IMR-90 (cell line): ENCODE results near the gene KLHL33. TPM values are rescaled to one million over a fixed set of nuclear protein-coding genes. Genes with fewer than 3 reads are reported as not detected.

Source experiments
- ATAC-seq: fragments of 200-7000 bp; cut with Tn5 transposase; 2 replicates; pipeline ENCODE4 v1.9.1; 2020; ENCODE audit warnings: low read depth, mild to moderate bottlenecking, moderate library complexity
- BruUV-seq: library from RNA; stranded (reverse); fragments of 400-500 nt; replicated peaks from 2 replicates; lab custom pipeline; 2021; lab: Mats Ljungman, UMichigan
- CTCF ChIA-PET: fragments of 300-600 bp; formaldehyde crosslinking; extraction: SDS; loops from one replicate; lab custom pipeline; 2021; ENCODE audit warnings: antibody characterized with exemption; lab: Yijun Ruan, JAX
- POLR2A ChIA-PET: fragments of 300-600 bp; sonication (Branson Sonifier 250); formaldehyde crosslinking; loops from one replicate; lab custom pipeline; 2022; ENCODE audit warnings: antibody characterized with exemption; ENCODE audit not compliant: unreplicated experiment; lab: Charles Lee
- DNase-seq: peaks from one replicate; pipeline ENCODE4 v3.0.0; 2013
- H2AFZ ChIP-seq: replicated peaks from 2 replicates; pipeline ENCODE3; 2013; ENCODE audit warnings: low read length, mild to moderate bottlenecking; ENCODE audit not compliant: poor library complexity
- H2AK5ac ChIP-seq: 2 replicates; pipeline ENCODE4 v1.6.1; 2013; ENCODE audit warnings: low read depth, low read length, inconsistent platforms
- H2AK9ac ChIP-seq: replicated peaks from 2 replicates; pipeline ENCODE3; 2013; ENCODE audit warnings: mild to moderate bottlenecking, low read depth, low read length, moderate library complexity; ENCODE audit not compliant: poor library complexity
- H2BK120ac ChIP-seq: 2 replicates; pipeline ENCODE4 v1.6.1; 2013; ENCODE audit warnings: low read depth, low read length, inconsistent platforms
- H2BK15ac ChIP-seq: 3 replicates; pipeline ENCODE4 v1.6.1; 2013; ENCODE audit warnings: low read depth, low read length, inconsistent platforms
- H2BK20ac ChIP-seq: 2 replicates; pipeline ENCODE4 v1.6.1; 2013; ENCODE audit warnings: low read depth, mild to moderate bottlenecking, inconsistent platforms, low read length, moderate library complexity
- H2BK5ac ChIP-seq: 2 replicates; pipeline ENCODE4 v1.6.1; 2013; ENCODE audit warnings: mild to moderate bottlenecking, low read depth, low read length, inconsistent platforms; ENCODE audit not compliant: poor library complexity, severe bottlenecking
- H3K14ac ChIP-seq: replicated peaks from 2 replicates; pipeline ENCODE4 v1.6.1; 2013; ENCODE audit warnings: low read depth, low read length, inconsistent platforms
- H3K18ac ChIP-seq: 2 replicates; pipeline ENCODE4 v1.6.1; 2013; ENCODE audit warnings: low read depth, low read length, control low read depth
- H3K23ac ChIP-seq: 2 replicates; pipeline ENCODE4 v1.6.1; 2013; ENCODE audit warnings: low read depth, low read length, inconsistent platforms
- H3K27ac ChIP-seq: 2 replicates; pipeline ENCODE4 v1.5.1; 2013; ENCODE audit warnings: mild to moderate bottlenecking, control low read depth, low read length; ENCODE audit not compliant: insufficient read depth
- H3K27me3 ChIP-seq: 2 replicates; pipeline ENCODE4 v1.6.1; 2013; ENCODE audit warnings: low read length; ENCODE audit not compliant: control insufficient read depth, insufficient read depth
- H3K36me3 ChIP-seq: 2 replicates; pipeline ENCODE4 v1.6.1; 2013; ENCODE audit warnings: low read length, mixed read lengths; ENCODE audit not compliant: control insufficient read depth, insufficient read depth
- H3K4ac ChIP-seq: 2 replicates; pipeline ENCODE4 v1.6.1; 2013; ENCODE audit warnings: low read depth, low read length, inconsistent platforms
- H3K4me1 ChIP-seq: 2 replicates; pipeline ENCODE4 v1.6.1; 2013; ENCODE audit warnings: low read length, mixed read lengths; ENCODE audit not compliant: control insufficient read depth, insufficient read depth
- H3K4me2 ChIP-seq: 2 replicates; pipeline ENCODE4 v1.6.1; 2013; ENCODE audit warnings: low read depth, mild to moderate bottlenecking, control low read depth, low read length, moderate library complexity
- H3K4me3 ChIP-seq: 2 replicates; pipeline ENCODE4 v1.5.1; 2013; ENCODE audit warnings: low read depth, mild to moderate bottlenecking, control low read depth, low read length, moderate library complexity; ENCODE audit not compliant: insufficient read depth
- H3K56ac ChIP-seq: 2 replicates; pipeline ENCODE4 v1.6.1; 2013; ENCODE audit warnings: low read length, inconsistent platforms; ENCODE audit not compliant: insufficient read depth; ENCODE audit errors: extremely low read depth
- H3K79me1 ChIP-seq, 2 experiments: 2 replicates each; pipeline ENCODE4 v1.6.1; 2013; ENCODE audit warnings: low read length in 2 of 2, inconsistent platforms in 1 of 2, low read depth in 1 of 2
- H3K9ac ChIP-seq: 2 replicates; pipeline ENCODE4 v1.6.1; 2013; ENCODE audit warnings: low read depth, low read length, control low read depth
- H3K9me1 ChIP-seq: 2 replicates; pipeline ENCODE4 v1.6.1; 2013; ENCODE audit warnings: low read length, inconsistent platforms; ENCODE audit not compliant: insufficient read depth
- H3K9me3 ChIP-seq: 2 replicates; pipeline ENCODE4 v1.6.1; 2013; ENCODE audit warnings: low read length; ENCODE audit not compliant: control insufficient read depth, insufficient read depth
- H4K20me1 ChIP-seq: 2 replicates; pipeline ENCODE4 v1.6.1; 2013; ENCODE audit warnings: low read length, inconsistent platforms; ENCODE audit not compliant: insufficient read depth
- H4K5ac ChIP-seq: 2 replicates; pipeline ENCODE4 v1.6.1; 2013; ENCODE audit warnings: mild to moderate bottlenecking, low read depth, low read length, control low read depth
- H4K8ac ChIP-seq, 2 experiments: 2 replicates each; pipeline ENCODE4 v1.6.1; 2013; ENCODE audit warnings: low read depth in 2 of 2, low read length in 2 of 2, control low read depth in 1 of 2, inconsistent platforms in 1 of 2
- H4K91ac ChIP-seq: 2 replicates; pipeline ENCODE4 v1.6.1; 2013; ENCODE audit warnings: low read depth, low read length, inconsistent platforms; ENCODE audit not compliant: insufficient read depth
- BHLHE40 ChIP-seq: fragments of 150-350 bp; IDR thresholded peaks from 2 replicates; pipeline ENCODE4 v1.6.1; 2016; ENCODE audit warnings: mild to moderate bottlenecking, low read depth, low read length
- CEBPB ChIP-seq: IDR thresholded peaks from 2 replicates; pipeline ENCODE4 v1.6.1; 2012; ENCODE audit warnings: low read depth, low read length, improper control_type of control experiment
- CHD1 ChIP-seq: IDR thresholded peaks from 2 replicates; pipeline ENCODE4 v1.6.1; 2012; ENCODE audit warnings: low read depth, low read length, improper control_type of control experiment
- CTCF ChIP-seq: conservative IDR thresholded peaks from 2 replicates; pipeline ENCODE4 v1.5.1; 2012; ENCODE audit warnings: mild to moderate bottlenecking, low read depth, low read length, improper control_type of control experiment
- FOS ChIP-seq: fragments of 150-350 bp; IDR thresholded peaks from 2 replicates; pipeline ENCODE4 v1.6.1; 2016; ENCODE audit warnings: low read depth, low read length
- MAFK ChIP-seq: IDR thresholded peaks from 2 replicates; pipeline ENCODE4 v1.6.1; 2012; ENCODE audit warnings: low read depth, low read length, improper control_type of control experiment
- MAZ ChIP-seq: IDR thresholded peaks from 2 replicates; pipeline ENCODE4 v1.6.1; 2012; ENCODE audit warnings: low read depth, mild to moderate bottlenecking, low read length, improper control_type of control experiment, moderate library complexity, borderline replicate concordance
- MXI1 ChIP-seq: IDR thresholded peaks from 2 replicates; pipeline ENCODE4 v1.6.1; 2012; ENCODE audit warnings: low read depth, mild to moderate bottlenecking, low read length, moderate library complexity, borderline replicate concordance
- NFE2L2 ChIP-seq: fragments of 150-350 bp; IDR thresholded peaks from 2 replicates; pipeline ENCODE4 v1.6.1; 2016; ENCODE audit warnings: low read depth, mild to moderate bottlenecking, low read length
- POLR2A ChIP-seq: IDR thresholded peaks from 2 replicates; pipeline ENCODE4 v1.6.1; 2012; ENCODE audit warnings: mild to moderate bottlenecking, low read depth, low read length
- RAD21 ChIP-seq: IDR thresholded peaks from 2 replicates; pipeline ENCODE4 v1.6.1; 2012; ENCODE audit warnings: low read length, improper control_type of control experiment
- RCOR1 ChIP-seq: IDR thresholded peaks from 2 replicates; pipeline ENCODE4 v1.6.1; 2012; ENCODE audit warnings: mild to moderate bottlenecking, low read length, improper control_type of control experiment; ENCODE audit not compliant: insufficient replicate concordance
- RFX5 ChIP-seq: IDR thresholded peaks from 2 replicates; pipeline ENCODE4 v1.8.0; 2012; ENCODE audit warnings: low read depth, mild to moderate bottlenecking, low read length, moderate library complexity
- SMC3 ChIP-seq: fragments of 150-350 bp; IDR thresholded peaks from 2 replicates; pipeline ENCODE4 v1.6.1; 2016; ENCODE audit warnings: low read depth, mild to moderate bottlenecking, antibody characterized with exemption, low read length, moderate library complexity
- USF2 ChIP-seq: fragments of 150-350 bp; IDR thresholded peaks from 2 replicates; pipeline ENCODE4 v1.6.1; 2017; ENCODE audit warnings: mild to moderate bottlenecking, antibody characterized with exemption, low read length, low read depth
- WGBS, 2 experiments: methylation state at CpG; one replicate each; pipeline versions ENCODE4 v1.1.5 to v1.1.7; 2013; ENCODE audit warnings: missing lambda C conversion rate in 2 of 2; ENCODE audit not compliant: insufficient read length in 1 of 2; ENCODE audit errors: extremely low coverage in 2 of 2; 5-methylcytosine and 5-hydroxymethylcytosine counted together
- dilution Hi-C: fragments of 300-500 bp; cut with HindIII; formaldehyde crosslinking; loops from one replicate; pipeline ENCODE4 v1.14.3; 2018; ENCODE audit warnings: low sequenced_read_pairs; ENCODE audit not compliant: unreplicated experiment
- in situ Hi-C: fragments of 300-500 bp; cut with MboI; formaldehyde crosslinking; loops from 3 replicates; pipeline ENCODE4 v1.14.3; 2019; ENCODE audit warnings: low sequenced_read_pairs, inconsistent platforms, mixed read lengths
- intact Hi-C: fragments of 100-400 bp; cut with micrococcal nuclease; formaldehyde crosslinking; loops from 2 replicates; pipeline ENCODE4 v1.10.0; 2022
- polyA plus RNA-seq, 3 experiments: library from polyadenylated mRNA; depleted of rRNA; stranded (reverse); fragments of >200 nt; gene quantifications; 2 replicates each; pipeline ENCODE4 v1.2.3, GENCODE V29; 2012; ENCODE audit warnings: low replicate concordance in 1 of 3
- total RNA-seq: library from RNA; depleted of rRNA; stranded (reverse); fragments of >200 nt; gene quantifications from 2 replicates; pipeline ENCODE4 v1.2.3, GENCODE V29; 2012

Gene KLHL33
- total and polyA plus RNA-seq, 2 of the 4 experiments (the other 2 are of a cell fraction): under 0.01 to 0.03 TPM

GRCh38 chr14:20434701-20435581 is 1.0 kb downstream of the KLHL33 start:
- no peak for TF ChIP-seq FOS
- no peak for TF ChIP-seq RFX5
- no peak for TF ChIP-seq NFE2L2
- no peak for TF ChIP-seq MXI1
- no peak for TF ChIP-seq RAD21
- no peak for TF ChIP-seq BHLHE40
- no peak for TF ChIP-seq USF2
- TF ChIP-seq SMC3: no peak
- TF ChIP-seq CTCF: no peak
- no peak for TF ChIP-seq RCOR1
- no peak for TF ChIP-seq POLR2A
- TF ChIP-seq MAFK: no peak
- no peak for TF ChIP-seq MAZ
- no peak for TF ChIP-seq CEBPB
- no peak for TF ChIP-seq CHD1
- Histone ChIP-seq H2AFZ (peak overlapping the region; percentile 85), H3K9ac (no peak overlapping the region), H2BK20ac (no peak overlapping the region), H3K23ac (no peak overlapping the region), H3K4ac (no peak overlapping the region), H3K18ac (no peak overlapping the region), H4K20me1 (no peaks in the 10 kb centered on the region), H3K9me3 (no peaks in the 10 kb centered on the region), H3K4me2 (peak overlapping the region; percentile 23; the same call in 1 of the 2 replicates), H4K91ac (no peak overlapping the region), H2AK5ac (no peak overlapping the region), H3K4me3 (no peak overlapping the region; the same call in 1 of the 2 replicates), H4K8ac (peak overlapping the region in 1 of 2 experiments; percentile 27; a peak in 1 of 4 replicates), H2AK9ac (peak overlapping the region; percentile 48), H3K27ac (no peak overlapping the region), H2BK120ac (no peak overlapping the region), H4K5ac (no peak overlapping the region), H3K27me3 (peaks cover 8% of the 10 kb centered on the region; the same call in 1 of the 2 replicates), H3K79me1 (no peaks in the 10 kb centered on the region), H3K9me1 (no peaks in the 10 kb centered on the region), H3K36me3 (no peaks in the 10 kb centered on the region), H3K56ac (no peak overlapping the region), H2BK15ac (no peak overlapping the region), H2BK5ac (no peak overlapping the region), H3K4me1 (peaks cover 2% of the 10 kb centered on the region; the same call in 1 of the 2 replicates), H3K14ac (no peak overlapping the region)
- intact Hi-C loops: no loop called here
- ChIA-PET CTCF (no interaction called here), POLR2A (interaction anchor here (1.1 kb wide), 1 partner anchor 22 kb away, joined by 7 read pairs; no protein-coding TSS in a partner anchor)
- in situ Hi-C loops: no loop called here
- WGBS, 2 experiments: 39% methylated on average over 6 of the region's 44 CpGs; no CpG with 5 or more reads in 1 of the 2 experiments
- BruUV-seq: no TSS peak
- ATAC-seq (peak; percentile 51), DNase-seq (no peak)
- dilution Hi-C loops: no loop called here
